GM21529 (cell line): Measurements from ENCODE around the gene GLTP.
A peak's percentile ranks its signal among the peaks of the same experiment; 100 is the strongest.

Experiments
- ATAC-seq: cut with Tn5 transposase; IDR thresholded peaks from one replicate; pipeline ENCODE4 v1.9.1; 2021; ENCODE audit not compliant: unreplicated experiment

Gene GLTP

GRCh38 chr12:109844983-109845823 is 35.1 kb downstream of the GLTP start:
- peak; percentile 82 for ATAC-seq

GRCh38 chr12:109844091-109844490 is 36.2 kb downstream of the GLTP start:
- ATAC-seq = no peak

GRCh38 chr12:109842021-109842420 is 38.3 kb downstream of the GLTP start:
- ATAC-seq = no peak

GRCh38 chr12:109841356-109841755 is 39.0 kb downstream of the GLTP start:
- no peak for ATAC-seq

GRCh38 chr12:109840305-109841074 is 39.9 kb downstream of the GLTP start:
- ATAC-seq = no peak

GRCh38 chr12:109839444-109839843 is 40.9 kb downstream of the GLTP start:
- no peak for ATAC-seq

GRCh38 chr12:109836916-109837315 is 43.4 kb downstream of the GLTP start:
- ATAC-seq = no peak

- ATAC-seq = no peak
Measured at GRCh38 chr12:109835827-109836226, 44.5 kb downstream of the GLTP start.

GRCh38 chr12:109833307-109834189 is 46.8 kb downstream of the GLTP start, which contains the start of gene TRPV4:
TRPV4 (minus strand) TSS chr12:109833398; CDS start chr12:109814796, 18,602 bp downstream.
- no peak for ATAC-seq

GRCh38 chr12:109832541-109833306 is 47.6 kb downstream of the GLTP start:
- ATAC-seq = no peak

GRCh38 chr12:109831929-109832328 is 48.4 kb downstream of the GLTP start:
- ATAC-seq = no peak

GRCh38 chr12:109831365-109831764 is 49.0 kb downstream of the GLTP start:
- ATAC-seq = no peak

GRCh38 chr12:109830718-109831117 is 49.6 kb downstream of the GLTP start:
- ATAC-seq = no peak

GRCh38 chr12:109830267-109830666 is 50.1 kb downstream of the GLTP start:
- ATAC-seq = no peak

GRCh38 chr12:109829667-109830066 is 50.7 kb downstream of the GLTP start:
- ATAC-seq = no peak

- no peak for ATAC-seq
Measured at GRCh38 chr12:109828754-109829511, 51.4 kb downstream of the GLTP start.

- no peak for ATAC-seq
Measured at GRCh38 chr12:109827566-109828550, 52.5 kb downstream of the GLTP start.

GRCh38 chr12:109827080-109827479 is 53.3 kb downstream of the GLTP start:
- ATAC-seq = no peak
